ENCODE results near the gene ZDHHC11B.

DNA sequence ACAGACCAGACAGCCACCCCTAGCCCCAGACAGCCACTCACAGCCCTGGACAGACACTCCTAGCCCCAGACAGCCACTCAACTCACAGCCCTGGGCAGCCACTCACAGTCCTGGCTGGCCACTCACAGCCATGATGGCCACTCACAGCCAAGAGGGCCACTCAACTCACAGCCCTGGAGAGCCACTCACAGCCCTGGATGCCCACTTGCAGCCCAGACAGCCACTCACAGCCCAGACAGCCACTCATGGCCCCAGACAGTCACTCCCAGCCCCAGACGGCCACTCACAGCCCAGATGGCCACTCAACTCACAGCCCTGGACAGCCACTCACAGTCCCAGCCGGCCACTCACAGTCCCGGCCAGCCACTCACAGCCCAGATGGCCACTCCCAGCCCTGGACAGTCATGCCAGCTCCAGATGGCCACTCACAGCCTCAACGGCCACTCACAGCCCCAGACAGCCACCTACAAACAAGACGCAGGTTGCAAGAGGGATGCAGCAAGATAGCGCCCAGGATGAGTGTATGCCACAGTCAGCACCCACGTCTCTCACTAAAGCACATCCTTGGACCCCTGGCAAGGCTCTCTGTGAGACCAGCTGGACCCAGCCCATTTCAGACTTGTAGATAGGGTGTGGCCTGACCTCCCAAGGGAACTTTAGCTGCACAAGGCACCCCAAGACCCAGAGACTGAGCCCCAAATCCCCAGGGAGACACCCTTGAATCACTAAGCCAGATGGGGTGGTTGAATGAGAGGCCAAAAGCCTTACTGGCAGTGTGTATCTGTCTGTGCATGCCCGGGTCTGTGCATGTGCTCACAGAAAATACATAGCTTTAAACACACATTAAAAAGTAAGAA, 22.4 kb downstream of the ZDHHC11B start:
- TF ChIP-seq, protein P1, sequence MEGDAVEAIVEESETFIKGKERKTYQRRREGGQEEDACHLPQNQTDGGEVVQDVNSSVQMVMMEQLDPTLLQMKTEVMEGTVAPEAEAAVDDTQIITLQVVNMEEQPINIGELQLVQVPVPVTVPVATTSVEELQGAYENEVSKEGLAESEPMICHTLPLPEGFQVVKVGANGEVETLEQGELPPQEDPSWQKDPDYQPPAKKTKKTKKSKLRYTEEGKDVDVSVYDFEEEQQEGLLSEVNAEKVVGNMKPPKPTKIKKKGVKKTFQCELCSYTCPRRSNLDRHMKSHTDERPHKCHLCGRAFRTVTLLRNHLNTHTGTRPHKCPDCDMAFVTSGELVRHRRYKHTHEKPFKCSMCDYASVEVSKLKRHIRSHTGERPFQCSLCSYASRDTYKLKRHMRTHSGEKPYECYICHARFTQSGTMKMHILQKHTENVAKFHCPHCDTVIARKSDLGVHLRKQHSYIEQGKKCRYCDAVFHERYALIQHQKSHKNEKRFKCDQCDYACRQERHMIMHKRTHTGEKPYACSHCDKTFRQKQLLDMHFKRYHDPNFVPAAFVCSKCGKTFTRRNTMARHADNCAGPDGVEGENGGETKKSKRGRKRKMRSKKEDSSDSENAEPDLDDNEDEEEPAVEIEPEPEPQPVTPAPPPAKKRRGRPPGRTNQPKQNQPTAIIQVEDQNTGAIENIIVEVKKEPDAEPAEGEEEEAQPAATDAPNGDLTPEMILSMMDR (optimal IDR thresholded peaks at IDR 0.05 in 1 of 3, IDR thresholded peaks at IDR 0.05 in 1 of 3, conservative IDR thresholded peaks at IDR 0.05 in 1 of 3; ENCODE audit: extremely low read depth in 1 of 3, insufficient read depth in 2 of 3, low read length in 3 of 3) = no peak
- TF ChIP-seq EZH2 (IDR thresholded peaks at IDR 0.05; ENCODE audit: low read length) = no peak

Data from keratinocyte (primary cell).